ENCODE results near the gene PHF2.
A peak's percentile ranks its signal among the peaks of the same experiment; 100 is the strongest.

PHF2 gene

DNA sequence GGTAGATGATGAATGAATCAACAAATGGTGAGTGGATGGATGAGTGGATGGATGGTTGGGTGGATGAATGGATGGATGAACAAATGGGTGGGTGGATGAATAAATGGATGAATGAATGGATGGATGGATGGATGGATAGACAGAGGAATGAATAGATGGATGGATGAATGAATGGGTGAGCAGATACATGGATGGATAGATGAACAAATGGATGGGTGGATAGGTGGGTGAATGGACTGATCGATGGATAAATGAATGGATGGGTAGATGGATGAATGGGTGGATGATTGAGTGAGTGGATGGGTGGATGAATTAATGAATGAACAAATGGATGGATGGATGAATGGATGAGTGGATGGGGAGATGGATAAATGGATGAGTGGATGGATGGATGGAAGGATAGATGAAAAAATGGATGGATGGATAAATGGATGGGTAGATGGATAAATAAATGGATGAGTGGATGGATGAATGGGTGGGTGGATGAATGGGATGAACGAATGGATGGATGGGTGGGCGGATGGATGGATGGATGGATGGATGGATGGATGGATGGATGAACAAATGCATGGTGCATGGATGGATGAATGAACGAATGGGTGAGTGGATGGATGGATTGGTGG, 85.7 kb downstream of the PHF2 start:
- POLR2A ChIA-PET: no interaction called here
- CTCF ChIA-PET: no interaction called here
- Histone ChIP-seq H3K27ac (ENCODE audit: extremely low read depth, low read depth, low read length) (no peak overlapping the region), H3K36me3 (ENCODE audit: control insufficient read depth in 2 of 2, insufficient read depth in 1 of 2, low read length in 2 of 2) (peaks cover 0 to 58% of the 10 kb centered on the region in 2 experiments; a peak in 2 of 3 replicates), H3K4me3 (ENCODE audit: low read depth, low read length) (no peak overlapping the region), H3K4me1 (ENCODE audit: control insufficient read depth, insufficient read depth, low read length) (no peaks in the 10 kb centered on the region), H3K9me3 (ENCODE audit: control insufficient read depth, insufficient read depth, low read depth, low read length) (no peaks in the 10 kb centered on the region)
- TF ChIP-seq ZXDB (tag by site-specific recombination; IDR thresholded peaks at IDR 0.05) (no peak), ZNF571 (tag by site-specific recombination; IDR thresholded peaks at IDR 0.05) (no peak), ZNF121 (tag by site-specific recombination; IDR thresholded peaks at IDR 0.05) (no peak), ZNF138 (tag by site-specific recombination; IDR thresholded peaks at IDR 0.05; ENCODE audit: borderline replicate concordance) (no peak), ZNF670 (tag by site-specific recombination; IDR thresholded peaks at IDR 0.05; ENCODE audit: low read depth) (0 out of 2 replicates have a peak, but pooled peaks have one; percentile 47), ZBTB17 (tag by site-specific recombination; IDR thresholded peaks at IDR 0.05) (peak; percentile 97), ZNF366 (tag by site-specific recombination; conservative IDR thresholded peaks at IDR 0.05) (peak; percentile 93)

DNA sequence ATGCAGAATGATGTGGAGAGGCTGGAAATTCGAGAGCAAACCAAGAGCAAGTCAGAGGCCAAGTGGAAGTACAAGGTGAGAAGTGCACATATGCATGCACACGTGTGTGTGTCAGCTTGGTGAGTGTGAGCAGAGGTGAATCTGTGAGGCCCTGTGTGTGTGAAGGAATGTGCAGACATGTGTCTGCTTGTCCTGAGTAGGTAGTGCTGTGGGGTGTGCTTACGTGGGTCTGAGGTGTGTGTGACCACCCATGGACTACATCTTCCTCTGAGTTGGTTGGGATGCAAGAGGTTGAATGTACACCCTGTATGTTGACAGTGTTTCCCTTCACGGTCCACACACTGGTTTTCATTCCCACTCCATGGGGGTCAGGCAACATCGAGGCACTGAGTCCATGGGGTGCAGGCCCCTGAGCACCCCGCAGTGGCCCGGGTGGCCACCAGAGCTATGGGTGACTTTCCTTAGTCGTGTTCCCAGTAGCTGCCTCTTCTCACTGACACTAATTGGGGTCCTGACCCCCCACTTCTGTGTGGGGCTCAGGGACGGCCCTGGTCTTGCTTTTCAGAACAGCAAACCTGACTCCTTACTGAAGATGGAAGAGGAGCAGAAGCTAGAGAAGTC, 86.7 kb downstream of the PHF2 start:
- no peak overlapping the region for H3K4me3 ChIP-seq (ENCODE audit: low read depth, low read length)
- H3K27ac ChIP-seq (ENCODE audit: extremely low read depth, low read depth, low read length): no peak overlapping the region
- no peaks in the 10 kb centered on the region for H3K9me3 ChIP-seq (ENCODE audit: control insufficient read depth, insufficient read depth, low read depth, low read length)
- no peaks in the 10 kb centered on the region for H3K4me1 ChIP-seq (ENCODE audit: control insufficient read depth, insufficient read depth, low read length)
- H3K36me3 ChIP-seq (ENCODE audit: control insufficient read depth in 2 of 2, insufficient read depth in 1 of 2, low read length in 2 of 2): peaks cover 0 to 52% of the 10 kb centered on the region in 2 experiments; a peak in 2 of 3 replicates
- POLR2A ChIA-PET: no interaction called here
- CTCF ChIA-PET: no interaction called here
- TF ChIP-seq KLF1 (tag by site-specific recombination; IDR thresholded peaks at IDR 0.05) (no peak), SP2 (tag by site-specific recombination; IDR thresholded peaks at IDR 0.05) (no peak), ZFP37 (tag by site-specific recombination; IDR thresholded peaks at IDR 0.05) (no peak), SETDB1 (IDR thresholded peaks at IDR 0.05; ENCODE audit: insufficient read length, low read length) (no peak), ZNF16 (tag by site-specific recombination; IDR thresholded peaks at IDR 0.05; ENCODE audit: low read depth) (no peak), ZNF629 (tag by site-specific recombination; IDR thresholded peaks at IDR 0.05) (no peak), ZNF610 (tag by site-specific recombination; IDR thresholded peaks at IDR 0.05; ENCODE audit: borderline replicate concordance) (no peak), BCL11B (tag by site-specific recombination; IDR thresholded peaks at IDR 0.05; ENCODE audit: low read depth) (no peak)
- TF ChIP-seq, protein P1, sequence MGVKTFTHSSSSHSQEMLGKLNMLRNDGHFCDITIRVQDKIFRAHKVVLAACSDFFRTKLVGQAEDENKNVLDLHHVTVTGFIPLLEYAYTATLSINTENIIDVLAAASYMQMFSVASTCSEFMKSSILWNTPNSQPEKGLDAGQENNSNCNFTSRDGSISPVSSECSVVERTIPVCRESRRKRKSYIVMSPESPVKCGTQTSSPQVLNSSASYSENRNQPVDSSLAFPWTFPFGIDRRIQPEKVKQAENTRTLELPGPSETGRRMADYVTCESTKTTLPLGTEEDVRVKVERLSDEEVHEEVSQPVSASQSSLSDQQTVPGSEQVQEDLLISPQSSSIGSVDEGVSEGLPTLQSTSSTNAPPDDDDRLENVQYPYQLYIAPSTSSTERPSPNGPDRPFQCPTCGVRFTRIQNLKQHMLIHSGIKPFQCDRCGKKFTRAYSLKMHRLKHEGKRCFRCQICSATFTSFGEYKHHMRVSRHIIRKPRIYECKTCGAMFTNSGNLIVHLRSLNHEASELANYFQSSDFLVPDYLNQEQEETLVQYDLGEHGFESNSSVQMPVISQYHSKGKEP (tag by site-specific recombination; IDR thresholded peaks at IDR 0.05): no peak

DNA sequence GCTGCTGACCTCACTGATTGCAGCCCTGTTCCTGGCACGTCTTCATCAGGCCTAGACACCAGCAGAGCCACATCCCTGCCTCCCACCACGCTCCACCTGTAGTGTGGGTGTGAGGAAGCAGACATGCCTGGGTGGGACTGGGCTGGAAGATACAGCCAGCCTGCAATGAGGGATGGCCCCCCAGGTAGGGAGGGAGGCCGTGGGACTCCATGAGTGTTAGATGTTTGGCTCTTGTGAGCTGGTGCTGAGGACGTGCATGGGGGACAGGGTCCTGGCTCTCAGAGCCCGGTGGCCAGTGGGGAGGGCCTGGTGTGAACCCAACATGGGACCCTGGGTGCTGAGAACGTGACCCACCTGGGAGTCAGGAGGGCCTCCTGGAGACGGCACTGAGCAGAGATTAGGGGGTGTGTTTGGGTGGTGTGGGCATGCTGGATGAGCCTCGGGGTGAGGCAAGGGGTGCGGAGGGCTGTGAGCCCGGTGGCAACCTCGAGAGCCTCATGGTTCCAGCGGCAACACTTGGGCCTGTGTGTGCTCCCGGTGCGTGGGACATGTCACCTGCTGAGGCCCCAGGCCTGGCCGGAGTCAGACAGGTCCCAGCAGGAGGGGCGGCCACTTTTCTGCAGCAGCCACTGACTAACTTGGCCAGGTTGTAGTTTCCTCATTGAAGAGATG, 87.6 kb downstream of the PHF2 start:
- POLR2A ChIA-PET: no interaction called here
- Histone ChIP-seq H3K4me3 (ENCODE audit: low read depth, low read length) (no peak overlapping the region), H3K36me3 (ENCODE audit: control insufficient read depth in 2 of 2, insufficient read depth in 1 of 2, low read length in 2 of 2) (peaks cover 0 to 45% of the 10 kb centered on the region in 2 experiments; a peak in 2 of 3 replicates), H3K9me3 (ENCODE audit: control insufficient read depth, insufficient read depth, low read depth, low read length) (no peaks in the 10 kb centered on the region), H3K4me1 (ENCODE audit: control insufficient read depth, insufficient read depth, low read length) (no peaks in the 10 kb centered on the region), H3K27ac (ENCODE audit: extremely low read depth, low read depth, low read length) (no peak overlapping the region)
- CTCF ChIA-PET: interaction anchor here (1.3 kb wide), 1 partner anchor 163 kb away, joined by 4 read pairs; no protein-coding TSS in a partner anchor
- TF ChIP-seq GLIS1 (tag by site-specific recombination; IDR thresholded peaks at IDR 0.05): peak; percentile 21; the same call in 1 of the 2 replicates
- TF ChIP-seq TRIM28 (IDR thresholded peaks at IDR 0.05; ENCODE audit: borderline replicate concordance, low read length): no peak

All from HEK293 (cell line).